CD4-positive, alpha-beta T cell treated with Interleukin-12 subunit alpha and Interleukin-12 subunit beta, for 1 hour (primary cell): ENCODE measurements around the gene ACTG1.
A peak's percentile ranks its signal among the peaks of the same experiment; 100 is the strongest.

Experiments
- DNase-seq: peaks from one replicate; pipeline ENCODE4 v3.0.0-alpha.2; 2020

The ACTG1 gene

DNA sequence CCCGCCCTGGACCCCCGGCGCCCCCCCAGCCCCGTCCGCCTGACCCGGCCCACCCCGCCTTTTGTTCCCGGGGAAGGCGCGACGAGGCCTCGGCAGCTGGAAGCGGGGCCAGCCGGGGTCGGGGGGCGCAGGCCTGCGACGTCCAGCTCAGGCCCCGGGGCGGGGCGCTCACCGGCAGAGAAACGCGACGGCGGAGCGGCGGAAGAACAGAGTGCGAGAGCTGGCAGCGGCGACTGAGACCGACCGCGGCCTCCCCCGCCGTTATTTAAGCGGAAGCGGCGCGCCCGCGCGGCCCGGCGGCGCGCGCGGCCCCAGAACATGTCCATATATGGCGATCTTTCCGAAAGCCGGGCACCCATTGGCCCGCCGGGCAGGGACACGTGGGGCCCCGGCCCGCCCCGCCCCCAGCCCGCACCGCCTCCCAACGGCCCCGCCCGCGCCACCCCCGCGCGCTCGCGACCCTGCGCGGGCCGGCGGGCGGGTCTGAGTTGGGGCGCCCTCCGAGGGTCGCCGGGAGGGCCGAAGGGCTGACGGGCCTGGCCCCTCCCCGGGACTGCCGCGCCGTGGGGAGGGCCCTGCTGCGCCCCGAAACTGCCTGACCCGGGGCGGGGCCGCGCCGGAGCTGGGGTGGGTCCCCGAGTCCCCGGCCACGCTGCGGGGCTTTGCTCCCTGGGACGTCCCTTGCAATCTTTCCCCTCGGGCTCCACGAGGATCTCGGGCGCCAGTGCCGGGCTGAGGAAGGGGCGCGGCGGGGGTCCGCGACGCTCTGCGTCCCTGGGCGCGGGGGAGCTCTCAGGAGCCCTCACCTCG, at the start of gene ACTG1:
Gene ACTG1, minus strand, starts transcription at position 238 of the 810 bp plus-strand sequence. CDS start 445 bp downstream, outside the sequence.
- peak; percentile 95 for DNase-seq

DNA sequence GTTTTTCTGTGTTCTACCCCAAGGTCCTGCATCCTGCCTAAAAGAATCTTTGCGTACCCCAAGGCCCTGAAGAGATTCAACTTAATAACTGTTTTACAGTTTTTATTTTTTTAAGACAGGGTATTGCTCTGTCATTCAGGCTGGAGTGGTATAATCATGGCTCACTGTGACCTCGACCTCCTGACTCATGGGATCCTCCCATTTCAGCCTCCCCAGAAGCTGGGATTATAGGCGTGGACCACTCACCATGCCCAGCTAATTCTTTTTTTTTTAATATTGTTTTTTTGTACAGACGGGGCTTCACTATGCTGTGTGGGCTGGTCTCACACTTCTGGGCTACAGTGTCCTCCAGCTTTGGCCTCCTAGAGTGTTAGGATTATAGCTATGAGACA, 48.9 kb upstream of the ACTG1 start:
- no peak for DNase-seq

DNA sequence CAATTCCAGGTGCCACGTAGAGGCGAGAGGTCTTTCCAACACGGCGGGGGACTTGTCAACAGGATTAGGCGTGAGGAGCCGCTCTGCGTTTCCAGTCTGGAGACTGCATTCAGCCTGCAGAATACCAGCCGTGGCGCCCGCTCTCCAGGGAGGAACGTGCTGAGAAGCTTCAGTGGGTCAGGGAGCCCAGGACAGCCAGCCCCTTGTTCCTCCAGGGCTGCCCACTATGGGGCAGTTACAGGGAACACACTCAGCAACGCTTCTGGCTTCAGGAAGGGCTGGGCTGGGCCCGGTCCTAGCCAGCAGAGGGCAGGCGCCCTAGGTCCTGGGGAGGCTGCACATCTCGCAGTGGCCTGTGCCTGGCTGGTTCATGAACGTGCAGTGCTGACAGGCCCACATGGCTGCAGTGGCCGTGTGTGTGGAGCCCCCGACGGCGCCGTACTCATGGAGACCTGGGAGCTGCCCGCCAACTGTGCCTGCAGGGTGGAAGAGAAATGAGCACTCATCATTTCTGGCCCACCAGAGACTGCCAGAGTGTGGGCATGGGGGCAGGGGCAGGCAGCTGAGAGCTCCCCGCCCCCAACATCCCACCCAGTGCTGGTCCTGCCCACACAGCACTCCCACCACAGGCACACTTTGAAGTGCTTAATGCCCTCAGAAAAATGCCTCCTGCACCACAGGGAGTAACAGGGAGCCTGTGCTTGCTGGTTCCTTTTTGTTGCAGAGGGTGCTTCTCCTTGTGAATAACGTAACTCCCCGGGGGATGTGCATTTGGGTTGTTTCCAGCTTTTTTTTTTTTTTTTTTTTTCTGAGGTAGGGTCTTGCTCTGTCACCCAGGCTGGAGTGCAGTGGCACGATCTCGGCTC, 46.6 kb upstream of the ACTG1 start:
- no peak for DNase-seq

DNA sequence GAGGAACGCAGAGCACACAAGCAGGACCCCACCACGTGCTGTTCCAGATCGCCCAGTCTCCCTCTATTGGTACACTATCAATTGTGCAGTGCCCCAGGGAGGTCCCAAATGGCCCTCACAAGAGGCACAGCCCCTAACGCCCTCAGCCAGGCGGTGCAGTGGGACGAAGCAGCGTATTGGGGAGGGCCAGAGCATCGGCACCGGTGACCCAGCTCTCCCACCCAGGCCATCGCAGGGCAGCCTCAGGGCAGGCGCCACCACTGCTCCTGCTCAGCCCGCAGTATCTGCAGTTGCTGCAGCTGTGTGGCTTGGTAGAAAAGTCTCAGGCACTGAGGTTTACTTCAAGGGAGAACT, 45.5 kb upstream of the ACTG1 start:
- no peak for DNase-seq

DNA sequence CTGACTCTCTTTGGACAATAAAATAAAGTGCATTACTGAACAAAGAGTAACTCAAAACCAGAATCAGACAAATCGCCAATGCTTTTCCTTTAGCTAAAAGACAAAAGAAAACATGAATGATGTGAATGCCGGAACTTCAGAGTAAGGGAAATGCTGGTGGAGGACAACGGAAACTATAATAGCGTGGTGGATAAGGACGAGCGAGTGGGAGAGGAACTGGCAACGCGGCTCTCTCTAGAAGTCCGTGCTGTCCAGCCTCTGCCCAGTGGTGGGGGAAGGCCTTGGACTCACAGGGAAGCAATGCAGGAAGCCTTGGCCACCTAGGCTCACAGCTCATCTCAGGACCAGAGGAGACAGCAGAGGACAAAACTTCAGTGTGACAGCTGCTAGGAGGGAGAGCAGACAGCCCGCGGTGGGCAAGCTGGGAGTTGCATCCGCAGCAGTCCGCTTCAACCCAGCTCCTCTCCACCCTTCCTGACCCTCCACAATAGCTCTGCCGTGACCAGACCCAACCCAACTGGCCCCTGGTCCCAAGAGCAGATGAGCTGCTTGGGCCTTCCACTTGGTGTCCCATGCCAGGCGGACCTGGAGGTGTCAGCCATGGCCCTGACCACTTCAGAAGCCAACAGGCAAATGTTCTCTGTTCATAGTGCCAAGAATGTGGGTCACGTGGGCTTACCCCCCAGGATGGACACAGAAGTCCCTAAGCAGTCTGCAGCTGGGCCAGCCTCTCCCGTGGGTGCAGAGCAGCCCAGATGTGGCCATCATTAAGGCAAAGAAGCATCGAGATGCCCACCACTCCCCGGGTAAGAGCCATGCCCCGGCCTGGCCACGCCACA, 44.9 kb upstream of the ACTG1 start:
- no peak for DNase-seq

DNA sequence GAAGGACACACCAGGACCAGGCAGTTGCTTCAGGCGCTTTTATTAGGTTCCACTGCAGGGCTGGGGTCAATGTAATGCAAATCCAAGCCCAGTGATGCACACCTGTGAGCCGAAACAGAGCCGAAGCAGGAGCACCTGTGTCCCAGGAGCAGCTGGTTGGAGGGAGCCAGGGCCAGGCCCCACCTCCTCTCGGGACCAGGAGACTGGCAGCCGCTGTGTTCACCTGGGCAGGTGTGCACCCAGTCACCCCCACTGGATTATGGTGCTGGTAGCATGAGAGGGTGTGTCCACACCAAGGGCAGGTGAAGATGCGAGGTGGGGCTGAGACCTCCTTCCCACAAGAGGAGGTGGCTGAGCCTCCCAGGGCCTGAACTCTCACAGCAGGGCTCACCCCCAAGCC, 44.3 kb upstream of the ACTG1 start:
- DNase-seq = no peak

DNA sequence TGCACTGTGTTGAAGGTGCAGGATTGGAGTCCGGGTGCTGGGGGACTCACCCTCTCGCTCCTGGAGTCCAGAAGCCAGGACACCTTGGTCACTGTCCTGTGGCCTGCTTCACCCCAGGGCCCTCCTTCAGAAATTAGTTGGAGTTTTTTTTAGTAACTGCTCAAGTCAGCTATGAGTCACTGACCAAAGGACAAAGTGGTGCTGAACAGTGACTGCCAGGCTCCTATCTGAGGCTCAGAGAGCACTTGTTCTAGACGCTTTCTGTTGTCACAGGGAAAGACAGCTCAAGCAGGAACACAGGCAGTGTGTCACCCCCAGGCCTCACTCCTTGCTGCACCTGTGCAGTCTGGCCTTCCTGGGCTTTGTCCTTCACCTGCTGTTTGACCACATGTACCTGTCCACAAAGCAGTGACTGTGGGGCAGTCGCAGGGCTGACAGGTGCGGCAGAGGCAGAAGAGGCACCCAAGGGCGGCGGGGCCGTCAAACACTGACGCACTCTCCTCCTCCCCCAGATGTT, 43.6 kb upstream of the ACTG1 start:
- no peak for DNase-seq

DNA sequence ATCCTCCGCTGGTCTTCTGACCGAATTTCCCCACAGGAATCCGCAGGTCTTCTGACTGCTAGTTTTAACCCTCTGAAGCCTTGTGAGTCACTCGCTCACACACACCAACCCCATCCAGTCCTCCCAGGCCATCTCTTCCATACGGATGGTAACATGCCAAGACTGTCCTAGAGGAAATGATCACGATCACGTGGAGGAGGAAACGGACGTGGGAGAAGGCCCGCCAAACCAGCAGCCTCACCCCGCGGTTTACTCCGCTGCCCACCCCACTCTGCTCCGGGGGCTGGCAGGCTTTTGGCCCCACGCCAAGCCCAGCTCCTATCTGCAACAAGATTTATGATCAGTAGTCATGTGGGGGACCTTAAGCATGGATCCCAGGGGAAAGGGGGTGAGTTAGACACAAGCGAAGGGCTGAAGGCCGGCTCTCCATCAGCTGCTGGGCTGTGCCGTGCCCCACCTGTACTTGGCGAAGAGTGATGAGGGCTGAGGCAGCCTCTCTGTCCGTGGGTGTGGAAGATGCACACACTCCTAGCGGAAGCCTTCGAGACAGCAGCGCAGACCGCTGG, 41.1 kb upstream of the ACTG1 start:
- no peak for DNase-seq

DNA sequence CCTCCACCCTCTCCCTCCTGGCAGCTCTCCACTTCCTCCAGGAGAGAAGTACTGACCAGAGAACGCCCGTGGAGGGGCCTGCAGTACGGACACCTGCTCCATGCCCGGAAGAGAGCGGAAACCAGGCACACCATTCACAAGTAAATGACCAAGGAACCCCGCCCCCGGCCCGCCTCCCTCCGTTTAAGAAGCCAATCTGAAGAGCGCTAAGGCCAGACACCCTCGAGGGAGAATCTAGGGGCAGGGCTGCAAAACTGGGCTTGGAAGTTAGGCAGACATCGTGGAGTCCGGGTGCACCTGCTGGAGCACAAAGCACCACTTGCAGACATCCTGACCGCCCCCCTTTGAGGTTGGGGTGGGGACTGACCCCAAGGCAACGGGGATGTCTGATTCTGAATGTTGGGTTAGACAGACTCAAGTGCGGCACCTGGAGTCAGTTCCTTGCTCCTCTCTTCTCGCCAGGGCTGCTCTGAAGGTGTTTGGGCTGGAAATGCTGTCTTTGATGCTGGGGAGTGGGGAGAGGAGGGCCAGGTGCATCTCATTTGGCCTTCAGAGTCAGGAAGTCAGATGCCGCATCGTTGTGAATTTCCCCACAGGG, 40.5 kb upstream of the ACTG1 start:
- DNase-seq = peak; percentile 77

DNA sequence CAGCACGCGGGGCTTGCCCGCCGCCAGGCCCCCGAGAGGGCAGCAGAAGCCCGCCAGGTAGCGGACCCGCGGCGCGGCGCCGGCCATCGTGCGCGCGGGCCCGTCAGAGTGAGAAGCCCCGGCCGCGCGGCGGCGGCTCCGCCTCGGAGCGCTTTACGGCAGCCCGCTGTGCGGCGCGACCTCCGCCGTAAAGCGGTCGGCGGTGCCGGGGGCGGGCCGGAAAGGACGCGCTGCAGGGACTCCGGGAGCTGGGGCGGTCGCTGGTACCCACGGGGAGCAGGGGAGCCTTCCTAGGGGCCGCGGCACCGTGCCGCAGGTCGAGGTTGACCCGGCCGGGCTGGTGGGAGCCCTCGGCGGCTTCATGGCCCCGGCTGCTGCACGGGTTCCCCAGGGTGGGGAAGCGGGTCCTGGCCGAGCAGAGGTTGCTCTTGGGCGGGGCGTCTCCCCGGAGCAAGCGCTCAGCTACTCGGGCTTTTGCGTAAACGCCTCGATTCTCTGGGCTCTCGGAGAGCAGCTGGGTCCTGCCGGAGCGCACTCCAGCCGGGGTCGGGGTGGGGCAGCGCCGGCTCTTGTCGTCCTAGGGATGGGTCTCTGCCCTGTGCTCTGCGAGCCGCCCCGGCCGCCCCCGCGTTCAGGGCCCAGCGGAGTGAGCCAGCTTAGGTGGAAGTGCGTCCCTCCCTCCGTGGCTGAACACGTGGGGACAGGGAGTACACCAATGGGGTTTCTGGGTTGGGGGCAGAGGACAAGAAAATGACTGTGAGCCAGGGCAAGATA, 39.8 kb upstream of the ACTG1 start, which contains the start of gene FAAP100:
Gene FAAP100, minus strand, starts transcription at position 110 of the 774 bp plus-strand sequence. Its CDS starts 23 bp downstream, at position 87.
- peak; percentile 83 for DNase-seq

DNA sequence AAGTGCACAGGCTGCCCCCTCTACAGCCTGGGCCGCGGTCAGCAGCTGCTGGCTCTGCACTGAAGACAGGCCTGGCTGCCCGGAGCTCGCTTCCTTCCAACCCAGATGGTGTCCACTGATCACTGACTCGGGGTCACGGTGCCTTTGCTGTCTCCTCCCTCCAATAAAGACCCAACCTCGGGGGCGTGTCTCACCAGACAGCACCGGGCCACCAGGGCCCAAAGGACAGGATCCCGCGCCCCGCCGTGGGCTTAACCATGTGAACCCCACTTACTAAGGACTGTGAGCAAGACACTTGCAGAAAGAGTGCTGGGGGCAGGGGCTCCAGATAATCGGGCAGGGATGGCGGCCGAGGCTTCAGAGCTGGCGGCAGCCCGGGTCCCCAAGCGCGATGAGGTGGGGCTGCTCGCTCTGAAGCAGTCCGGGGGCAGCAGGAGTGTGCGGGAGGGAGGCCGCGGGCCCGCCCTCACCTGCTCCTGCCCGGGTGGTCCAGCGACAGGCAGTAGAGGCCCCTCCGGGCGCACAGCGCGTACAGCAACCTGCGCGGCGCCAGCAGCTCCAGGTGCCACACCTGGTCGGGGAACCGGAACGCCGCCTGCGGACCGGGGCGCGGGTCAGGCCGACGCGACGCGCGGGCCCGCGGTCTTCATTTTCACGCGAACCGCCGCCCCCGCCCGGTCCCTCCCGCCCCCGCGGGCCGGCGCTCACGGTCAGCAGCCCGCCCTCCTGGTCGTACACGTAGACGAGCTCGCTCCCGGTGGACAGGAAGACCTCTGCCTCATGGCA, 39.1 kb upstream of the ACTG1 start:
- DNase-seq = no peak

DNA sequence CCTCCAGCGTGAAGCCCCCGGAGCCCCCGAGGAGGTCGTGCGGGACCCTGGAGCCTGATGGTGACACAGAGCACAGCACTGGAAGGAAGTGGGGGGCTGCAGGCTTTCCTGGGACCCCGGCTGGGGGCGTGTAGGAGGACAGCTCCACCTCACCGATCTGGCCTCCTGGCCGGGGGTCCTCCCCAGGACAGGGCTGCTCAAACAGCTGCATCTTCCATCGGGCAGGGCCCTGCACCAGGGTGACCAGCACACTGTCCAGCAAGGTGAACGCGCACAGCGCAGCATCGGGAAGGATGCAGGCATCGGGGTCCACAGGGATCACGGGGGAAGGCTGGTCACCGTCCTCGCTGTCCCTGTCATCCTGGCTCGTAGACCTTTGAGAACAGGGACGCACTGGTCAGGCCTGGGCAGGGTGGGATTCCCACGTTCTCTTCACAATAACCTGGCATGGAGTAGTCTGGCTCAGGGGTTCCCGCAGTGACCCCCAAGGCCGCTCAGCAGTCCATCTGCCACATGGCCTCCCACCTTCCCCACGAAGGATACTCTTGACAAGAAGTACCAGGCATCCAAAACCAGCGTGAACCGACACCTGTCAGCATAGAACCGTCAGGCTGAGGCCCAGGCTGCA, 38.3 kb upstream of the ACTG1 start:
- no peak for DNase-seq

DNA sequence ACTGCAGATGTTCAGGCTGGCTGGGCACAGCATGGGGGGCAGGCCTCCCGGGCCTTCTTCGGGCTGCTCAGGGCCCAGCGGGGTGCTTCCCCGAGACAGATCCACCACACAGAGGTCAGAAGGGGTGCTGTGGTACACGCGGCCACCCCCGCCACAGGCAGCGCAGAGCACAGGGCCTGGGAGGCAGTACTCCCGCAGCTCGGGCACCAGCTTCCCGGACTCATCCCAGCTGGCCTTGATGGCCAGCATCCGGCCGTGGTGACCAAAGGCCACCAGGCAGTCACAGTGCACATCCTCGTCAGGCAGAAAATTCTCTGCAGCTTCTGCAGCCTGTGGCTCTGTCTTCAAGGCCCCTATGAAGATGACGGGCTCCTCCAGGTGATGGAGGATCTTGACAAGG, 37.7 kb upstream of the ACTG1 start:
- no peak for DNase-seq

DNA sequence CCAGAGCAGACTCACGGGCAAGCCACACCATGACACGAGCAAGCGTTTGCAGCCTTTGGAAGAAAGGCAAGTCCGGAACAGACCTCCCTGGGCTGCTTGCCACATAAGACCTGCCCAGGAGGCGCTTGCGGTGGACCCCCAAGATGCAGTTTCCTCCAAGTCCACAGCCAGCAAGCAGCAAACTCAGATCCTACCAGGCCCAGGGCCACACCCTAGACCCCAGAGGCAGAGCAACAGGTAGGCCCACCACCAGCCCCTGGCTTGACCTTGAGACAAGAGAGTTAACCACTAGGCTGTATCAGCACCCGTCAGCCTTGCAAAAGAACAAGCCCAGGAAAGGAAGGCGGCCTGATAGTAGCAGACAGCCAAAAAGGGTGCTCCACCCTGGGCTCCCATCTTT, 37.2 kb upstream of the ACTG1 start:
- no peak for DNase-seq

DNA sequence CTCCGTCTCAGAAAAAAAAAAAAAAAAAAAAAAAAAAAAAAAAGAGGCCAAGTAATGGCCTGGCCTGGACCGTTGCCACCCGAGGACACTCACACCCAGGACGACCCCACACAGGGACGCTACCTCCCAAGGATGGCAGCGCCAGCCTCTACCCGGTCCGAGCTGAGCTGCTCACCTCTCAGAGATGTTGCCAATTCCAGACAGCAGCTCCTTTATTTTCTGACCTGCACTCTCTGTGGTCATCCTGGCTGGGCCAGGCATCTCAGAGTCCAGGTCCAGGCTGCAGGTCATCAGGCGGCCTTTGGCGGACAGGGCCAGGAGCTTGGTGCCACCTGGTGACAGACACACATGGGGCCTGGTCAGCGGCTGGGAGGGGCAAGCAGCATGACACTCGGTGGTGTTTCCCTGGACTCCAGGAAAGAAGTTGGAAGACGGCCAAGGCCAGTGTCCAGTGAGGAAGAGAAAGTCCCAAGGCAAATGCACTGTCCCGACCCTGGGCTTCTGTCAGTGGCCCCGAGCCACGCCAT, 36.5 kb upstream of the ACTG1 start:
- no peak for DNase-seq

DNA sequence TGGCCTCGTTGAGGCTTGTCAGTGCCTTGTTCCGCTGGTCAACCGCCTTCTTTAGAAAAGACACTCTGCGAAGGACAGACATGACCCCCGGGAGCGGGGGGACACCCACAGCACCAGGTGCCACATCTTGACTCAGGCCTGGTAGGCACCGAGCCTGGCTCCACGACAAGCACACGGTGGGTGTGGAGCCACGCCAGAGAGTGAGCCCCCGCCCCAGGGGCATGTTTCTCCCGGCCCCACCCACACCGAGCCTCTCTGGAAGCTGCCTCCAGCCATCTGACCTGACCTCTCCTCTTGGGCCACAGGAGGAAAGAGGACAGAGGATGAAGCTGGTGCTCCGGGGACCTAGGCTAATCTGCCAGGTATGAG, 35.0 kb upstream of the ACTG1 start:
- DNase-seq = no peak

DNA sequence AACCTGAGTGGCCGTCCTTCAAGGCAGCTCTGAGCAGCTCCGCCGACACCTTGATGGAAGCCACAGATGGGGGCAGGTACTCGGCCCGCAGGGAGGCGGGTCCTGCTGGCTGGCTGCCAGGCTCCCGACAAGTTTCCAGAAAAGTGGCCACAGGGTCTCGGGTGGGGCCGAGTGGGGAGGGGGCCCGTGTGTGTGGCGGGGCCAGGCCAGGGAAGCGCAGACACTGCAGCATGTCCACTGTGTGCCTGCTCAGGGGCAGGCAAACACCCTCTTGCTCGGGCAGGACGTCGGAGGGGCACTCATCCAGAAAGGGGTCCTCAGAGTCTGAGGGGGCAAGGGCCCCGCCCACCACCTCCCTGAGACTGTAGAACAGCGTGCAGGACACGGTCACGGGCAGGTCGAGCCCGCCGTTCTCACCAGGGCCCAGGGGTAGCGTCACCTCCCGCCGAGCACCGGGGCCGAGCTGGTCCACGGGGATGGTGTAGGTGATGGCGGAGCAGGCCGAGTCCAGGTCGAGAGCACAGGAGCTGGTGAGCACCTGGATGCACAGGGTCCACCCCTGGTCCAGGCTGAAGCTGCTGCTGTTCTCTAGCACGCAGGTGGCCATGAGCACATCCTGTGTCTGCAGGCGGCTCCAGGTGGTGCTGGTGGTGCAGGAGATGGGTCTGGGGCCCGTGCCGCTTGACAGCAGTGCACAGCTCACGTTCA, 34.5 kb upstream of the ACTG1 start:
- no peak for DNase-seq

DNA sequence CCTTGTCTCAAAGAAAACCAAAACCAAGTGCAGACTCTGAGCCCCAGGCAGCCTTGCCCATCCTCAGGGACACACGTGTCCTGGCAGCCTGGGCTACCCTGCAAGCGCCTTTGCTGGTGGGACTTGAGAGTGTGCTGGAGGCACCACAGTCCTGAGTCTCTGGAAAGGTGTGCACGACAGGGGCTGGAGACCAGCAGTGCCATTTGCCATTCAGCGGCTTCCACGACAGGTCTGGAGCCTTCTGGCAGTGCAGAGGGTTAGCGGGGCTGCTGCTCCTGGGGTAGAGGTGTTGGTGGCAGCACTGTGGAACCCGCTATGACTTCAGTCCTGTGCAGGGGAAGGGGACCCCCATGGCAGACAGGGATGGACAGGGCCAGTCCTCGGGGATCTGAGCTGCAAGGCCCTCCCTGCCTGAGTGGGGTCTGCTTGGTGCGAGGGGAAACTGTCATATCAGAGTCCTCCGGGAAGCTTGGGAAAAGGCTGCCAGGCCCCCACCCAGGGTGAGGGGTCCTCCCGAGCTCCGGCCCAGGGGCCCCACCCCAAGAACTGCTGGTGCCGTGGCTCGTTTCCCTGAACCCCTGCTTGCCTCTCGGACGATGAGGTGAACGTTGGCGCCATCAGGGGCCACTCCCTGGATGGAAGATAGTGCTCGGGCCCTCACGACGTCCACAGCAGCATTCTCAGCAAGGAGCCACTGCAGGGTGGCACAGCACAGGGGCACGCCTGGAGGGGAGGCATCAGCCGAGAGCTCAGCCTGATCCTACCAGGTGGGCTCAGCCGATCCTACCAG, 32.8 kb upstream of the ACTG1 start:
- DNase-seq = no peak
